ELR (cell line): Measurements from ENCODE around the gene S100A12.
"Not testable (repeated sequence)": the region's sequence is repeated elsewhere in the genome, so short reads cannot be mapped to it uniquely, and the experiment has no call there.

Source experiments
- DNase-seq: peaks from one replicate; pipeline ENCODE4 v3.0.0-alpha.2; 2015; ENCODE audit warnings: low read depth

The S100A12 gene

DNA sequence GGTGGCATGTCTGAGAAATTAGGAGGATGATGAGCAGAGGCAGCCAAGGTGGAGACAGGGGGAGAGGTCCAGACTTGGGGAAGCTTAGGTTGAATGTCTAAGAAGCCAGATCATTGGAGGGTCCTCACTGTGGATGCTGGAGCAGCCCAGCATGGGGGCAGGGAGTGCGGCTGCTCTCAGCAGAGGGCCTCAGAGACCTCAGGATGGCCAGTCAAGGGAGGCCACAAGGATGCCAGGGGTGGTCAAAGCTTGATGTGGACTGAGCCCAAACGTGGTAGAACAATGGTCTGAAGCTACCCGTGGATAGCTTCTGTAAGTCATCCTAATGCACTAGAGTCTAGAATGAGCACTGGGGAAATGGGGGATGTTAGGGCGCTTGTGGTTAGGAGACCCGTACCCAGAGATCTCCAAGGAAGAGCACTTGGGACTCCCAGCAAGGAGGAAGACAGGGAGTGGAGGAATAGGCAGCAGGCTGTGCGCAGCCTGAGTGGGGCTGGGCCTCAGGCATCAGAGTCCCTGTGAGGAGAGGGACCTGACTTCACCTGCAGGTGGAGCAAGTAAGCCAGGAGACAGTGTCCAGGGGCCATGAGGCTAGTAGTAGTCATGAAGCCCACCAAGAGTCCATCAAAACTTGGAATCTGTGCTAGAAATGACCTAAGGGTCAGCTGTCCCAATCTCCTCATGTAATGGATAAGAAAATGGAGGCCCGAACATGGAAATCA, 22.0 kb downstream of the S100A12 start:
- peak; percentile 41 for DNase-seq

DNA sequence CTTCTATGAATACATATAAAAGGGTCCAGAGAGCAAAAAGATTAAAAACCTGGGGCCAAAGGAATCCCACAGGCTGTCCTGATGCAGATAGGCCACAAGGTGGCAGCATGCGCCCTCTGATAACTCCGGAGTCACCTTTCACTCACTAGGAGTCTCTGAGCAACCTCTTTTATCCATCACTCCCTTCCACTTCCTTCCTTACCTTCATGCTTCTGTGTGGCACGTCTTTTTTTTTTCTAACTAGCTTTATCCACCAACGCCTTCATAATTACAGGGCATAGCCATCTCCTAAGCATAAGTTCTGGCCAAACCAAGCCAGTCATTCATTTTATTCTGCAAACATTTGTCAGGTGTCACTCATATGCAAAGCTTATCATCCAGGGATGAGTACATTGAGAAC, 22.9 kb downstream of the S100A12 start:
- DNase-seq, result peak; percentile 77

DNA sequence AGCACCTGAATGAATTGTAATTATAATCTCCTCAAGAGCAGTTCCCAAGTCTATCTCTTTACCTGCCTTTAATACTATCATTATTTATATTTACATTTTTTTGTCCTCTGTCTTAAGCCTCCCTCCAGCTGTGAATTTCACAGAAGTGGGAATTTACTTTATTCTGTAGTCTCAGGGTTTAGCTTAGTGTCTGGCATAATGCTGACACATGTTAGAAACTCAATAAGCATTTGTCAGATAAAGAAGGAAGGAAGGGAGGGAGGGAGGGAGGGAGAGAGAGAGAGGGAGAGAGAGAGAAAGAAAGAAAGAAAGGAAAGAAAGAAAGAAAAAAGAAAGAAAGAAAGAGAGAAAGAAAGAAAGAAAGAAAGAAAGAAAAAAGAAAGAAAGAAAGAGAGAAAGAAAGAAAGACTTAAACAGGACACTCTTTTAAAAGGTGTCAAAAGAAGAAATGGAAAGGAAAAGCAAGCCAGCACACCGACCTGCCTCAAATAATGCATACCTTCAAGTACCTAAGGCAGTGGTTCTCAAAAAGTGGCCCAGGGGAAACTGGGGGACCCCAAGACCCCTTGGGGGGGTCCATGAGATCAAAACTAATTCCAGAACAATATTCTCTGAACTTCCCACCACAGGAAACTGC, 25.0 kb downstream of the S100A12 start:
- no peak for DNase-seq

DNA sequence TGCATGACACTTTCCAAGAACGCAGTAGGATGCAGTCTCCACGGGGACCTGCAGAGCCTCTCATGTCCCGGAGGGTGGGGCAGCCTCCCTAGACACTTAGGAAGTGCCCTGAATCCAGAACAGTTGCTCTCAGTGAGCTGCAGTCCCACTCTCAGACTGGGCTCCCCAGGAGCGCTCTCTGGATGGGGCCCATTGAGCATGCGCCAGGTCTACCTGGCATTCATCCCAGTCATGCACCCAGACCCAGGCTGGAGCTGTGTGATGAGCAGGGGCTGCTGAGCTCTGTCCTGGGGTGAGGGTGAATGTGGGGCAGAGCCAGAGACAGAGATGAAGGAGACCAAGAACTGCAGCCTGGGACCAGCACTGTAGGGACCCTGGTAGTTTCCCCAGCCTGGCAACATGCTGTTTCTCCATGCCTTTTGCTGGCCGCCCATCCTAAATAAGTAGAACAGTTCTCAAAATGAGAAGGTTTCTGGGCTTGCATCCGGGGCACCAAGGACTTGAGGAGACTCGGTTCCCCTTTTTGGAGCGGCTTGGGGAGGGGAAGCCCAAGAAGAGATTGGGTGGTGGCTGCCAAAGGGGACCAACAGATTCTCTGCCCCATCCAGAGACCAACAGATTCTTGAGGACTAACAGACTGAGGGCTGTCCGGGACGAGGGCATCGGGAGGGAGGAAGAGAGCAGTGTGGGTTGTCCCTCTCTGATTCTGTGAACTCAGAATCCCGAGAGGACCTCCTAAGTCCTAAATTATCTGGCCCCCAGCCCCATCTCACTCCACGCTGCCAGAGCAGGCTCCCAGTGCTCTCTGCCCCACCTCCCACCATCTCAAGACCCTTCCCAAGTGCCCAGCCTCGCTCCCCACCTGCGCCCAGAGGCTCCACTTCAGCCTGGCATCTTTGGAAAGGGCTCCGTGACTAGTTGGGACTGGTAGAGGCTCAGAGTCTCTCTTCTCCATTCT, 25.8 kb downstream of the S100A12 start:
- DNase-seq, result no peak

DNA sequence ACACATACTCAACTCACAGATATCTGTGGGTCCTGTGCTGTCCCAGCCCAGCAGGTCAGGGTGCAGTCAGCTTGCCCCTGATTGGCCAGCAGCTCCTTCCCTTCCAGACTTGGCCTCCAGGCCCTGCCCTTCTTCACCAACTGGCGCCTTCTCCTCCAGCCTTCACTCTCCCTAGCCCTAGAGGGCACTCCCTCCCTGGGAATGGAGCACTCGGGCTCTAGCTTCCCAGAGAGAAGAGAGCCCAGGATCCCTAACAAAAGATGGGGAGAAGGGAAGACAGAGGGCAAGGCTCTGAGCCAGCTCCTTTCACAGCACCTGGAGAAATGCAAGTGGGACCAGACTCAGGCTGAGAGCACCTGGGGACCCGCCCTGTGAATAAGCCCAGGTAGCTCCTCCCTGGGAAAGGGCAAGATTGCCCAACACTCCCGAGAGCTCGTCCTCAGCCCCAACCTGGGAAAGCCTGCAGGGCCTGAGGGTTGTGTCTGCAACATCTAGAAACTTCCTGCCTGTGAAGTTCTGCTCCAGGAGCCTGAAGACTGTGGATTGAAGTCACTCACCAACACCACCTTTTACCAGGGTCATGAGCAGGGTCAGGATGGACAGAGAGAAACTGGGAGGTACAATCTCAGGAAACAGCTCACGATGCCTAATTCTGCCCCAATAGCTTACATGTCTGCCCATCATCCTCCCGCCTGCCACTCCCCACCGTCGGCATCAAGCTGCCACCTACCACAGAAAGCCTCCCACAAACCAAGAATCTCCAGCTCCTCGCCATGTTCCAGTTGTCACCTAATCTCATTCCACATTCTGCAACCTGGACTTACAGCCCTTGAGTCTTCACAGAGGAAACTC, 26.7 kb downstream of the S100A12 start, which contains the start of gene PGLYRP4:
PGLYRP4 (minus strand) TSS at position 331 of the 852 bp plus-strand sequence. CDS start 909 bp downstream, outside the sequence.
- DNase-seq, result peak; percentile 9

DNA sequence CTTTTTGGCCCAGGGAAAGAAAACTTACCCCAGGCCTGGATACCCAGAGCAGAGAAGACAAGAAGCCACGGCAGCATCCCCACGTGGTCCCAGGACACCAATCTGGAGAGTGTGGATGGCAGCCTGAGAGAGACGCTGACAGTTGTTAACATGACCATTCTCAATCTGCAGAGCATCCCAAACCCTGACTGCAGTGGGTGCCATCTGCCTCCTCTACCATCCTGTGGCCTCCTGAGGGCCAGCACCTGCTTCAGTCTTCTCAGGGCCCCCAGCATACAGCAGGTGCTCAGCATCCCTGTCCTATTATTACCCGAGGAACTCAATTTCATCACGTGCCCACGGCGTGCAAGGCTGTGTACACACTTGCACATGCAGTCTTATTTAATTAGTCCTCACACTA, 27.6 kb downstream of the S100A12 start:
- no peak for DNase-seq

DNA sequence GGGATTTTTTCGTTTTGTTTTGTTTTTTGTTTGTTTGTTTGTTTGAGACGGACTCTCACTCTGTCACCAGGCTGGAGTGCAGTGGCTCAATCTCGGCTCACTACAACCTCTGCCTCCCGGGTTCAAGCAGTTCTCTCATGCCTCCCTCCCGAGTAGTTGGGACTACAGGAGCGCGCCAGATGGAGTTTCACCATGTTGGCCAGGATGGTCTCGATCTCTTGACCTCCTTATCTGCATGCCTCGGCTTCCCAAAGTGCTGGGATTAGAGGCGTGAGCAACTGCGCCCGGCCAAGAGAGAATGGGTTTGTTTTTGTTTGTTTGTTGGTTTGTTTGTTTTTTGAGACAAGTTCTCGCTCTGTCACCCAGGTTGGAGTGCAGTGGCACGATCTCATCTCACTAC, 28.4 kb downstream of the S100A12 start:
- not testable (repeated sequence) for DNase-seq

DNA sequence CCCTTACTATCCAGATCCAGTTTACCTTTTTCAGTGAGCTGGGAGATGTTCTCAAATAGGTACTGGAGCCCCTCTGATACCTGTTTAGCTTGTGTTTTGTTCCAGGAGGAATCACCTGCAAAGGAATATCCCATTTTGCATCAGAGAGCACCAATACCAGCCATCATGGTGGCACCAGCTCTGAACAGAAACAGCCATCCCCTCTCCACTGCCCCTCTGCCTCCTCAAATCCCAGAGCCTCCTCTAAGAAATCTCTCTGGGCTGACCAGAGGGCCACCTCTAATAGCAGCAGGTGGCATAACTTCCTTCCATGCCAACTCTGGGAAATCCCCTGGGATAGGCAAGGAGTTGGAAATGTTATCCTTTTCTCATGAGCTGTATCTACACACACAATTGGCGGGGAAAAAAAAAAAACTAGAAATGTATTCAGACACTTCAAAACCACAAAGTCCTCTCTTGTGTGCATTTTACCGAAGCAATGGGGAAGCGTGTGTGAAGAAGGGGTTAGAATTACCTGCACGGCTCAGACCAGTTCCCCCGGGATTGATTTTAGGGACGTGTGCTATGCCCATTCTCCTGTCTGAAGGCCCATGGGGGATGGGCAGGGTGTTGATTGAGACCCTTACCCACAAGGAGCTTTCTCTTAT, 29.2 kb downstream of the S100A12 start:
- DNase-seq, result no peak

DNA sequence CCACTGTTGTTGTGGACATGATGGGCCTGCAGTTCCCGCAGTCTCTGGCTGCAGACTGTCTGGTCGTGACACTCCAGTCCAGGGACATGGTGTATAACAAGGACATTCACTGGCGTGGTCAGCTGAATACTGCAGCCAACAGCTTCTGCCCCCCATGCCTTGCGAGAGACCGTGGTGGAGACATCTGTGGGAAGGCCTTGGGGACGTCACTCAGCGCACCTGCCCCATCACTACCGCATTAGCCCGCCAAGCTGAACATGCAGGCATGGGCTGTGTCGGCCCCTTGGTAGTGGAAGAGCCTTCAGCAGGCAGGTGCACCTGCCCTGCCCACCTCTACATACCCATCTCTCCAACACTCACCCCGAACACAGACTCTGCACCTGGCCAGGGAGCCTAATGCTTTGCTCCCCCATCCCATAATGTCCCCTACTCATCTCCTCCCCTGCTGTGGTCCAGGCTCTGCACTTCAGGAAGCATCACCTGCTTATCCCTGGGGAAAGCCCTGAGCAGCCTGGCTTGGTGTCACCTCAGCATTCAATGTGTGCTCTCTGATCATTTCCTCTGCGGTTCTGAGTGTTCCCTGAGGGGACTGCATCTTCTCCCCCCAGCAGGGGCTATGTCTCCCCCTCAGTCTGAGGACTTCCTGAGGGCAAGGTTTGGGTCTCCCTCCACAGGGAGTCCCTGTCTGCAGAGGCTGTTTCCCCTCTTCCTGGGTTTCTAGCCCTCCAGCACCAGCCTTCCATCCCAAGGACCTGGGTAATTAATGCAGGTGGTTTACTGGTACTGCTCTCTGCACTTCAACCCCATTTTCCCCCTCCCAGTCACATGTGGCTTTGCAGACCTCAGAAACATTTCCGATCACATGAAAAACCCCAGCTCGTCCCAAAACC, 30.0 kb downstream of the S100A12 start:
- DNase-seq, result no peak

DNA sequence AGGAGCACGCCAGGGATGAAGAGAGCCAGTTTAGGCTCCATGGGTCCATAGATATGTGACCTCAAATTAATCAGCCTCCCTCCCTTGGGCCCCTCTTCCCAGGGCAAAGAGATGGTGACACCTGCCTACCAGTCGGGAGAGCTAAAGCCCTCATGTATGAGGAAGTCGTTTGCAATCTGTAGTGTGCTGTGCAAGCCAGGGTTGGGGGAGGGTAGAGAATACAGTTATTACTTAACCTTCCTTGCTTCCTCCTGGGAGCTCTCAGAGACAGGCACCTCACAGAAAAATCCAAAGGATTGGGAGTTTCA, 30.7 kb downstream of the S100A12 start:
- no peak for DNase-seq

DNA sequence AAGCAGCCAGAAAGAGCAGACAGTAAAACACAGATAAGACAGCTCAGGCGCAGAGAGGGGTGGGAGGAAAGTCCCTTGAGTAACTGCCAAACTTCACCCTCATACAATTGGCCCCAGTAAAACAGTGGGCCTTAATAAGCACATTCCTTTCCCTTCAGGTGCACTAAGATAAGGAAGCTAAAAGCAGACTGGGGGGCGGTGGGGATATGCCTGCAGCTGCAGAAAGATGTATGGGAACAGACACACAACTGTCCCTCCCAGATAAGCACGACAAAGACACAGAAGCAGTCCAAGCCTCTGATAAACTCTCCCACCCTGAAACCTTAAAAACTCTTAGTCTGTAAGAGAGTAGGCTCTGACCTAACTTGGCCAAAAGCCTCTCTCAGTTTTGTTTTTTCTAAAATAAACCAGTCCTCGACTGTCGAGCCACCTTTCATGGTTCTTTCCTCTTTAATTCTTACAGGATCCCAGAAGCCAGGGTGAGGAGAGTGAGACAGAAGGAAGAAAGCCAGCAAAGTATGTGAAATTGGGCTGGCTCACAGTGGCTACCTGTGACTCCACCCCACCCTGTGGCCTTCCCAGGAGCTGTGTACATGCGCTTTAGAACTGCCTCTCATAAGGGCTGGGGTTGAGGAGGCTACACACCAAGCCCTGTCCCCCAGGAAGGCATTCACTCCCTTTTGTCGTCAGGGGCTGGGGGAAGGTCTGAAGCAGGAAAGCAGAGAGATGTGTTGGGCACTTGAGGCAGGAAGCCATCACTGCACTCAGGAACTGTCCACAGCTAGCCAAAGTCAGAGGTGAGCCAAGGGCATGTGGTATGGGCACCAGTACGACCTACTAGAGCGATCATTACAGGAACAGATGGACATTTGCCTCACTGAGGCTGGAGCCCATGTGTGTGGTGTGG, 31.4 kb downstream of the S100A12 start:
- no peak for DNase-seq

DNA sequence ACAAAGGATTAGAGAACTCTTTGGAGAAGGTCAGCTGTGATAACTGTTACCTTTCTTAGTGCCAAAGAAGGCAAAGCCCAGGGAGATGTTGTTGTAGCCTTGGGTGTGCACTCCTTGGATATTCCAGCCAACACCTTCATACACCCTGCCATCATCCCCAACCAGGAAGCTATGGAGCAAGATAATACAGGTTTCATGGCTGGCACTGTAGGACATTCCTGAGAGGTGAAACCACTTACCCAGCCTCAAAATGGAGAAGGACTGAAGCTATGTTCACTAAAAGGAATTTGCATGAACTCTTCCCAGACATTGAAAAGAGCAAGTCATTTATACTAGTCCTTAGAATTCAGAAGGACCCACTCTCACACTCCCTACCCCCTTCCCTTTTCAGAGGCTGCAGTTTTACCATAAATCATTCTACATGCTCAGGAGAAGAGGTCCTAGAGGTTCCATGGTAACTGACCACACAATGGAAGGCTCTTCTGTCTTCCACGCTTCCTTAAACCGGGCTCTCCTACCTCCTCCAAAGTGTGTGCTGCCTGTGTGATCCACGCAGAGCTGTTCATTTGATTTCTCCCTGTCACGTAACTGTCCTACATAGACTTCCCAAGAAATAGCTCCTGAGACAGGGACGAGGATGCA, 32.3 kb downstream of the S100A12 start:
- DNase-seq, result no peak

DNA sequence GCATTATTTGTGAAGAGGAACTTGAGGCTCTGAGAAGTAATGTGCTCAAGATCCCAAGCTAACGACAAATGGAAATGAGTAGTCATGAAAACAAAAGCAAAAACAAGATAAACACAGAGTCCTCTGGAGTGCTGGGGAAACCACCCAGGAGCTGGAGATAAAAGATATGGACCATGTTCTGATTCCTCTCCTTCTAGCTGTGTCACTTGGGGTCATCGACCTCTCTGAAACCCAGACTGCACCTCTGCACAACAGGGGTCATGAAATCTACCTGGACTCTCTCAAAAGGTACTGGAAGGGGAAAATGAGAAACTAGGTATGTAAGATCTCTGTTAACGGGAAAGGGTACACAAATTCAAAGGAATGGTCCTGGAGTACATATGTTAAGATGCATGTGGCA, 33.2 kb downstream of the S100A12 start:
- no peak for DNase-seq

DNA sequence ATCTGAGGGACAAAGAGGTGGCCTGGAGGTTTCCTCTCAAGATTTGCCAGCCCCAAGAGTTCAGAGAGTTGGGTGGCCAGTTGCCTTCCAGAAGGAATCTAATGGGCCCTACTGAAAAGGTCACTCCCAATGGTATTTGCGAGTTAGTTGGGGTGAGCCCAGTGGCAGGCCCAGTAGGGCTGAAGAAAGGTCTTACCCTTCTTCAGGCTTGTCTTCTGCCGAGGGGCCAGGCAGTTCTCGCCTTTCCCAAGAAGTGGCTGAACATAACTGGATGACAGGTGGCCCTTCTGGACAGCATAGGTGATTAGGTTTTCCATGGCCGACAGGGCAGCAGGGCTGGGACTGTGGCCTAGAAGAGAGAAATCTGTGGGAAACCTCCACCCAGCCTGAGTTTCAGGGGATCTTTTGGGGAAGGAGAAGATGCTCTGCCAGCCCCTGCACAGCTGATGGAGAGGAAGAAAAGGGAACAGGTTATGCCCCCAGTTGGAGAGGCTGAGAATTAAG, 33.9 kb downstream of the S100A12 start:
- DNase-seq, result no peak

DNA sequence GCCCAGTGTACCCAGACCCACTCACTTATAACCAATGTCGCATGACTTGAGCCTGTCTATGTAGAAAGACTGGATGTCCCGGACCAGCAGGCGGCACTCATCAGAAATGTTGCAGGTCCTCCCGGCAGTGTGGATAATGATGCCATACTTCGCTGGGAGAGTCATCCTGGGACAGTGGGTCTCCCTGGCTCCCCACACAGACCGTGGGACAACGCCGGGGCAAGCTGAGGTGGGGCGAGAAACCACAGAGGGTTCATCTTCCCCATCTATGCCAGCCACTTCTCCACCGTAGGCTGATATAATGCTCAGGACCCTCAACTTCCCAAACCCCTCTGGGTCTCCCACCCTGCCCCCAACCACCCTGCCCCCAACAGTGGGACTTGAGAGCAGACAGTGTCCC, 35.1 kb downstream of the S100A12 start:
- no peak for DNase-seq

DNA sequence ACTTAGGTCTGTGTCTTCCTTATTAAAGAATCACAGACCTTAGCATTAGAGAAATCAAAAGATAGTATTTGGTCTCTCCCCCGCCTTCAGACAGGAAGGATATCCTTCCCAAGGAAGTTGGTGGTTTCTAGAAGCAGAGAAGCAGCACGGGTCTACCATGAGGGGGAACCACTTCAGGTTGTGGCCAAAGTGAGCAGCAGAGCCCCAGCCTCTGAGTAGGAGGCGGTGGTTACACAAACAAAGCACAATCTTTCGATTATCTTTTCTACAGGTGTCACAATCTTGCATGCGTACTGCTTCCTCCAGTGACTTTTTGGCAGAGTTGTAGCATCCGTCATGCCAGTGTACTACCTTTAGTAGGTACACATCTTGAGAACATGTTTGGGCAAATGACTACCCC, 35.6 kb downstream of the S100A12 start:
- DNase-seq, result no peak

DNA sequence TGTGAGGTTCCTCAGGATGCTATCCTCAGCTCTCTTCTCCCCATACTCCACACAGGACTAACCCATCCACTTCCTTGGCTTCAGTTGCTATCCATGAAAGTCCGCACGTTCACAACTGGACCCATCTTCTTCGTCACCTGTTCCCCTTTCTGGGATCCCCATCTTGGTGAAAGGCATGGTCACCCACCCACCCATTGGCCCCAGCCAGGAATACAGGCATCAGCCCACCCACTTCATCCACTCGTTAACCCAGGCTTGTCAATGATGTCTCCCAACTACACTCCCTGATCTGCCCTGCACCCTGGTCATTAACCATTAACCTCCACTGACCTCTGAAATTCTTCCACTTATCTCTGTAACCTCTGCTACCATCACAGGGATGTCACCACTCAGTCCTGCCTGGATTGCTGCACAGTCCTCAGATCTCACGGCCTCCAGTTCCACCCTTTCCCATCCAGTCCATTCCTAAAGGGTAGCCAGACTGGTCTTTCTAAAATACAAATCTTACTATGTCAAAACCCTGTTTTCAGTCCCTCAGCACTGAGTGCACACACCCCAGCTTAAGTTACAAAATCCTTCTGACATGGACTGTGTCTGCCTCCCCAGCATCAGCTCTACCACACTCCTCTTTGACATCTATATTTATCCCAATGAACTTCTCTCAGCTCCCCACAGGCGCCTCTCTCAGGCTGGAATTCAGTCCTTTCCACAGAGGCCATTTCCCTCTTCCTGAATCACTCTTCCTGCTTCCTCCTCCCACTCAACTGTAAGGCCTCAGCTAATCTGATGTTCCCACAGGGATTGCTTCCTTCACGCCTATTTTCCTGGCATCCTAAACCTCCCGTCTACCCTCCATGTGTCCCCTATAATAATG, 37.2 kb downstream of the S100A12 start:
- no peak for DNase-seq

DNA sequence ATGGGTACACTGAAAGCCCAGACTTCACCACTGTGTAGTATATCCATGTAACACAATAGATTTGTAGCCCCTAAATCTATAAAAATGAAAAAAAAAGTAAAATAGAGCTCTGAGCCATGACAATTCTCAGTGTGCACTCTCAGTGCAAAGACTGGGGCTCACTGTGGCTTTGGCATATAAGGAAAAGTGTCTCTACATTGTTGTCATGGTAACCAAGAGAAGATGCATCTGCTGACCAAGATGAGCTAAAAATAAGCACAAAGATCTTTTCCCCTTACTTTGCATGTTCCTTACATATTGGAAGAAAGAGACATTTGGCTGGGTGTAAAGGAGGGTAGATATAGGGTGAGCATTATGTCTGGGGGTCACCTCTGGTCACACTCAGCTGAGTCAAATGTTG, 38.8 kb downstream of the S100A12 start:
- DNase-seq, result no peak
